Peyer's patch (tissue), 4 donors: ENCODE results near the gene PTBP1. TPM values are rescaled to one million over a fixed set of nuclear protein-coding genes. Genes with fewer than 3 reads are reported as not detected.

Experiments used
- DNase-seq, 3 donors: peaks; one replicate each; pipeline ENCODE4 v3.0.0-alpha.2; 2017 to 2019
- H3K27ac ChIP-seq, 4 donors: fragments of 200-600 bp; sonication (generic); one replicate each; pipeline ENCODE4 v1.5.1; 2016 to 2019
- H3K27me3 ChIP-seq, 2 donors: fragments of 200-600 bp; sonication (generic); one replicate each; pipeline ENCODE4 v1.5.1; 2019
- H3K36me3 ChIP-seq, 3 donors: fragments of 200-600 bp; sonication (generic); one replicate each; pipeline ENCODE4 v1.5.1; 2016 to 2019
- H3K4me1 ChIP-seq, 4 donors: fragments of 200-600 bp; sonication (generic); one replicate each; pipeline ENCODE4 v1.5.1; 2016 to 2019
- H3K4me3 ChIP-seq, 4 donors: fragments of 200-600 bp; sonication (generic); 1 replicate in 3 of 4; 2 replicates in 1 of 4; pipeline ENCODE4 v1.5.1; 2016 to 2019; ENCODE audit warnings: mild to moderate bottlenecking in 1 of 4
- H3K9me3 ChIP-seq, 4 donors: fragments of 200-600 bp; sonication (generic); one replicate each; pipeline ENCODE4 v1.5.1; 2016 to 2019; ENCODE audit warnings: mild to moderate bottlenecking in 1 of 4
- CTCF ChIP-seq, 6 experiments: fragments of 450-650 bp in 4 of 6; fragments of 200-600 bp in 2 of 6; sonication (generic) in 1 of 6; IDR thresholded peaks; one replicate each; pipeline ENCODE4 v1.5.1; 2017 to 2019; ENCODE audit warnings: antibody characterized with exemption in 6 of 6, mild to moderate bottlenecking in 3 of 6, moderate library complexity in 1 of 6
- POLR2A ChIP-seq, 2 donors: fragments of 450-650 bp; IDR thresholded peaks; one replicate each; pipeline ENCODE4 v1.5.1; 2017; ENCODE audit warnings: antibody characterized with exemption in 2 of 2, mild to moderate bottlenecking in 2 of 2, moderate library complexity in 2 of 2
- total RNA-seq, 4 donors: library from RNA; depleted of rRNA; stranded (reverse); fragments of >200 nt; gene quantifications; one replicate each; pipeline ENCODE4 v1.1.0, GENCODE V29; 2016

PTBP1 gene
- total RNA-seq, 4 donors from 2014 or later, result 173 to 436 (median 229) TPM

- Histone ChIP-seq H3K4me3 (no peak overlapping the region), H3K27me3 (no peaks in the 10 kb centered on the region), H3K36me3 (no peaks in the 10 kb centered on the region), H3K4me1 (peaks cover 0 to 22% (median 9%) of the 10 kb centered on the region in 4 donors), H3K27ac (no peak overlapping the region), H3K9me3 (peaks cover 0 to 3% (median 0%) of the 10 kb centered on the region in 4 donors)
- TF ChIP-seq CTCF (IDR thresholded peaks at IDR 0.05) (no peak), POLR2A (IDR thresholded peaks at IDR 0.05) (no peak)
- peak in 1 of 3 donors; percentile 43 for DNase-seq
These were observed 3.4 kb upstream of the PTBP1 start for GRCh38 chr19:793806-794205.

DNA sequence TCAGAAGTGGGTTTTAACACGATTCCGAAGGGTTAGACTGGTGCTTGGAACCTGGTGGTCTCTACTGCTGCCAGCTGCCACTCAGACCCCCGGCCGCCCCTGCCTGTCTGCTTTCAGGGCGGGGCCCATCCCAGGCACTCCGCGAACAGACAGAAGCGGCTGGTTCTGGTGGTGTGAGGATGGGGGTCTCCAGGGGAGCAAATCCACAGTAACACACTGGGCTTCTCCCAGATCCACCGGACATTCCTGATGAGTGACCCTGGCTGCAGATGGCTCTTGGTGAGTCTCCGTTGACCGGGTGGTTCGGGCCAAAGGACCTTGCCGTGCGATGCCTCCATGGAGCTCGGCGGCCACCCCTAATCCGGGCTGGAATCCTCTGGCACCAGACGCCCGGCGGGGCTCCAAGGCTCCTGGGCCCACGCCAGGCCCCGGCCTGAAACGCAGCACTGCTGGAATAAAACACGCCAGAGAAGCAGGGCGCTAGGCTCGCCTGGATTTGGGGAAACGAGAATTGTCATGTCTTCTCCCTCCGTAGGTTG lies 2.1 kb upstream of the PTBP1 start:
- TF ChIP-seq CTCF (IDR thresholded peaks at IDR 0.05), result no peak
- no peak for TF ChIP-seq POLR2A (IDR thresholded peaks at IDR 0.05)
- Histone ChIP-seq H3K36me3 (peaks cover 0 to 12% (median 0%) of the 10 kb centered on the region in 3 donors), H3K27ac (peak overlapping the region in 3 of 4 donors; percentile 6 to 44 (median 7)), H3K27me3 (no peaks in the 10 kb centered on the region), H3K9me3 (peaks cover 0 to 3% (median 0%) of the 10 kb centered on the region in 4 donors), H3K4me3 (no peak overlapping the region), H3K4me1 (peaks cover 0 to 35% (median 21%) of the 10 kb centered on the region in 4 donors)
- peak in 1 of 3 donors; percentile 48 for DNase-seq

DNA sequence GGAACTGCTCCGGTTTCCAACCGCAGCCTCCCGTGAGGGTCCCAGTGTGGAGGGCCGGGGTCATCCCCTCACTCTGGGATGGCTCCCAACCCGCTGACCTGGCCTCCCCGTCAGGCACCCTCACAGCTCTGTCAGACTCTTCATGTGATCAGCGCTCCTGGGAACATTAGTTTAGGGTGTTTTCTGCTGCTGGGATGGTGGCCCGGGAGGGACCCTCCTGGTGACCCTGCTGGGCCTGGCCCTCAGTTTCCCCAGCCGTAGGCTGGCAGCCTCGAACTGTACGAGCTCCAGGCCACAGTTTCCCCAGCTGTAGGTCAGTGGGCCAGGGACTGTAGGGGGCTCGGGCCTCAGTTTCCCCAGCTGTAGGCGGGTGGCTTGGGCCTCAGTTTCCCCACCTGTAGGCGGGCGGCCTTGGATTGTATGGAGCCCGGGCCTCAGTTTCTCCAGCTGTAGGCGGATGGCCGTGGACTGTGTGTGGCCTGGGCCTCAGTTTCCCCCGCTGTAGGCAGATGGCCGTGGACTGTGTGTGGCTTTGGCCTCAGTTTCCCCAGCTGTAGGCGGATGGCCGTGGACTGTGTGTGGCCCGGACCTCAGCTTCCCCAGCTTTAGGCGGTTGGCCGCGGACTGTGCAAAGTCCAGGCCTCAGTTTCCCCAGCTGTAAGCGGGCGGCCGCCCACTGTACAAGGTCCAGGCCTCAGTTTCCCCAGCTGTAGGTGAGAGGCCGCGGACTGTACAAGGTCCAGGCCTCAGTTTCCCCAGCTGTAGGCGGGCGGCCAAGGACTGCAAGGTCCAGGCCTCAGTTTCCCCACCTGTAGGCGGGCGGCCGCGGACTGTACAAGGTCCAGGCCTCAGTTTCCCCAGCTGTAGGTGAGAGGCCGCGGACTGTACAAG lies 1.3 kb upstream of the PTBP1 start:
- Histone ChIP-seq H3K36me3 (peaks cover 0 to 12% (median 0%) of the 10 kb centered on the region in 3 donors), H3K9me3 (peaks cover 0 to 3% (median 0%) of the 10 kb centered on the region in 4 donors), H3K27me3 (no peaks in the 10 kb centered on the region), H3K4me3 (peak overlapping the region; percentile 61 to 100 (median 74)), H3K4me1 (peaks cover 5 to 43% (median 28%) of the 10 kb centered on the region in 4 donors), H3K27ac (peak overlapping the region; percentile 6 to 99 (median 78))
- DNase-seq, result peak in 1 of 3 donors; percentile 51
- no peak for TF ChIP-seq POLR2A (IDR thresholded peaks at IDR 0.05)
- no peak for TF ChIP-seq CTCF (IDR thresholded peaks at IDR 0.05)

GRCh38 chr19:797528-798414 lies 519 bp downstream of the PTBP1 start:
- Histone ChIP-seq H3K4me1 (peaks cover 10 to 54% (median 42%) of the 10 kb centered on the region in 4 donors), H3K36me3 (peaks cover 0 to 25% (median 0%) of the 10 kb centered on the region in 3 donors), H3K27me3 (no peaks in the 10 kb centered on the region), H3K27ac (peak overlapping the region; percentile 99 to 100 (median 100)), H3K4me3 (peak overlapping the region; percentile 85 to 100 (median 92)), H3K9me3 (peaks cover 0 to 3% (median 0%) of the 10 kb centered on the region in 4 donors)
- DNase-seq, result peak; percentile 73 to 95 (median 95)
- TF ChIP-seq CTCF (IDR thresholded peaks at IDR 0.05) (peak in 2 of 6 experiments; percentile 32 to 40), POLR2A (IDR thresholded peaks at IDR 0.05) (peak; percentile 60 to 74)
